Neural progenitor cell (in vitro differentiated cells): Measurements from ENCODE around the gene ARID2. TPM values are rescaled to one million over a fixed set of nuclear protein-coding genes. Genes with fewer than 3 reads are reported as not detected.

Experiments used
- DNase-seq: peaks from one replicate; pipeline ENCODE4 v3.0.0-alpha.2; 2016; ENCODE audit warnings: low spot score
- H2AFZ ChIP-seq: fragments of 200-600 bp; sonication (generic); replicated peaks from 2 replicates; pipeline ENCODE4 v1.6.1; 2016; ENCODE audit warnings: antibody characterized with exemption
- H3F3A ChIP-seq: fragments of 200-600 bp; sonication (generic); 2 replicates; pipeline ENCODE4 v1.6.1; 2016; ENCODE audit warnings: antibody characterized with exemption, low read depth
- H3K27ac ChIP-seq: fragments of 200-600 bp; sonication (generic); 2 replicates; pipeline ENCODE4 v1.5.1; 2016; ENCODE audit warnings: mild to moderate bottlenecking
- H3K27me3 ChIP-seq: fragments of 200-600 bp; sonication (generic); 2 replicates; pipeline ENCODE4 v1.6.1; 2016; ENCODE audit warnings: mild to moderate bottlenecking, moderate library complexity
- H3K36me3 ChIP-seq: fragments of 200-600 bp; sonication (generic); 2 replicates; pipeline ENCODE4 v1.5.1; 2016
- H3K4me1 ChIP-seq: fragments of 200-600 bp; sonication (generic); 2 replicates; pipeline ENCODE4 v1.6.1; 2016; ENCODE audit warnings: mixed run types
- H3K4me2 ChIP-seq: fragments of 200-600 bp; sonication (generic); 2 replicates; pipeline ENCODE4 v1.6.1; 2016
- H3K4me3 ChIP-seq: fragments of 200-600 bp; sonication (generic); 2 replicates; pipeline ENCODE4 v1.5.1; 2016
- H3K79me2 ChIP-seq: fragments of 200-600 bp; sonication (generic); 2 replicates; pipeline ENCODE4 v1.6.1; 2016; ENCODE audit warnings: low read depth
- H3K9ac ChIP-seq: fragments of 200-600 bp; sonication (generic); 2 replicates; pipeline ENCODE4 v1.6.1; 2016
- H3K9me3 ChIP-seq: fragments of 200-600 bp; sonication (generic); 2 replicates; pipeline ENCODE4 v1.5.1; 2016; ENCODE audit warnings: low read depth
- H4K20me1 ChIP-seq: fragments of 200-600 bp; sonication (generic); 2 replicates; pipeline ENCODE4 v1.6.1; 2016; ENCODE audit warnings: low read depth
- H3K27ac Mint-ChIP-seq: 3 replicates; pipeline ENCODE4 v1.8.0; 2021; ENCODE audit warnings: mixed read lengths
- H3K27me3 Mint-ChIP-seq: 2 replicates; pipeline ENCODE4 v1.8.0; 2022; ENCODE audit warnings: low read depth, mild to moderate bottlenecking, inconsistent platforms, moderate library complexity, mixed read lengths; ENCODE audit not compliant: insufficient read depth
- H3K36me3 Mint-ChIP-seq: 3 replicates; pipeline ENCODE4 v1.8.0; 2021; ENCODE audit warnings: mixed read lengths
- H3K4me1 Mint-ChIP-seq: 3 replicates; pipeline ENCODE4 v1.8.0; 2021; ENCODE audit warnings: mixed read lengths
- H3K4me3 Mint-ChIP-seq: 3 replicates; pipeline ENCODE4 v1.8.0; 2021; ENCODE audit warnings: mild to moderate bottlenecking, moderate library complexity, mixed read lengths
- H3K9me3 Mint-ChIP-seq: 3 replicates; pipeline ENCODE4 v1.8.0; 2020; ENCODE audit warnings: mixed read lengths
- CTCF ChIP-seq: fragments of 200-600 bp; sonication (generic); IDR thresholded peaks from 2 replicates; pipeline ENCODE4 v1.5.1; 2017; ENCODE audit warnings: antibody characterized with exemption, mild to moderate bottlenecking
- EZH2 ChIP-seq: fragments of 200-600 bp; sonication (generic); IDR thresholded peaks from 2 replicates; pipeline ENCODE4 v1.6.1; 2017; ENCODE audit warnings: antibody characterized with exemption, mild to moderate bottlenecking, moderate library complexity
- EZH2phosphoT487 ChIP-seq: fragments of 200-600 bp; sonication (generic); IDR thresholded peaks from 2 replicates; pipeline ENCODE4 v1.6.1; 2017; ENCODE audit warnings: antibody characterized with exemption
- total RNA-seq: library from RNA; depleted of rRNA; stranded (reverse); fragments of >200 nt; gene quantifications from 2 replicates; pipeline ENCODE4 v1.2.3, GENCODE V29; 2015; ENCODE audit warnings: low replicate concordance

ARID2 gene
- total RNA-seq, 1 donor from 2014 or later = 86.4 TPM

- H3K27me3 Mint-ChIP-seq = no peaks in the 10 kb centered on the region
These were observed 51.6 kb downstream of the ARID2 start for GRCh38 chr12:45781080-45781479.

GRCh38 chr12:45785315-45785714 lies 55.8 kb downstream of the ARID2 start:
- H3K79me2 ChIP-seq = peaks cover 100% of the 10 kb centered on the region
- H4K20me1 ChIP-seq = peaks cover 90% of the 10 kb centered on the region
- no peak overlapping the region for H2AFZ ChIP-seq
- Mint-ChIP-seq H3K9me3 (no peaks in the 10 kb centered on the region), H3K4me3 (no peak overlapping the region), H3K27me3 (no peaks in the 10 kb centered on the region), H3K36me3 (peaks cover under 1% of the 10 kb centered on the region), H3K4me1 (peaks cover 7% of the 10 kb centered on the region), H3K27ac (no peak overlapping the region)
- H3K4me2 ChIP-seq = no peak overlapping the region
- H3K9me3 ChIP-seq = no peaks in the 10 kb centered on the region
- peaks cover 8% of the 10 kb centered on the region for H3F3A ChIP-seq
- H3K27ac ChIP-seq = no peak overlapping the region
- no peak for DNase-seq
- no peaks in the 10 kb centered on the region for H3K36me3 ChIP-seq
- H3K9ac ChIP-seq = no peak overlapping the region
- TF ChIP-seq CTCF (no peak), EZH2phosphoT487 (no peak), EZH2 (no peak)
- H3K27me3 ChIP-seq = no peaks in the 10 kb centered on the region
- H3K4me3 ChIP-seq = no peak overlapping the region
- H3K4me1 ChIP-seq = no peaks in the 10 kb centered on the region

More at GRCh38 chr12:45781080-45781479, 51.6 kb downstream of the ARID2 start:
- Histone ChIP-seq H3K4me2 (no peak overlapping the region), H3K27ac (no peak overlapping the region), H3K79me2 (peaks cover 100% of the 10 kb centered on the region), H3K36me3 (no peaks in the 10 kb centered on the region), H3K9ac (no peak overlapping the region), H2AFZ (no peak overlapping the region), H3K9me3 (no peaks in the 10 kb centered on the region), H3K4me1 (no peaks in the 10 kb centered on the region), H3K27me3 (no peaks in the 10 kb centered on the region), H3F3A (peaks cover 17% of the 10 kb centered on the region), H4K20me1 (peaks cover 89% of the 10 kb centered on the region), H3K4me3 (no peak overlapping the region)
- Mint-ChIP-seq H3K27ac (no peak overlapping the region), H3K36me3 (peaks cover 4% of the 10 kb centered on the region), H3K9me3 (no peaks in the 10 kb centered on the region), H3K4me1 (peaks cover 4% of the 10 kb centered on the region), H3K4me3 (no peak overlapping the region)
- TF ChIP-seq EZH2phosphoT487 (no peak), CTCF (no peak), EZH2 (no peak)
- no peak for DNase-seq

GRCh38 chr12:45789025-45789424 lies 59.5 kb downstream of the ARID2 start:
- H3K27ac Mint-ChIP-seq = no peak overlapping the region
- peaks cover 3% of the 10 kb centered on the region for H3K36me3 Mint-ChIP-seq
- H3K36me3 ChIP-seq = no peaks in the 10 kb centered on the region
- DNase-seq = no peak
- no peaks in the 10 kb centered on the region for H3K9me3 Mint-ChIP-seq
- no peaks in the 10 kb centered on the region for H3K27me3 Mint-ChIP-seq
- H3K4me1 ChIP-seq = no peaks in the 10 kb centered on the region
- H3K27ac ChIP-seq = no peak overlapping the region
- H3K9ac ChIP-seq = no peak overlapping the region
- H4K20me1 ChIP-seq = peaks cover 87% of the 10 kb centered on the region
- TF ChIP-seq EZH2phosphoT487 (no peak), CTCF (no peak), EZH2 (no peak)
- peaks cover 100% of the 10 kb centered on the region for H3K79me2 ChIP-seq
- no peaks in the 10 kb centered on the region for H3F3A ChIP-seq
- H3K4me2 ChIP-seq = no peak overlapping the region
- no peaks in the 10 kb centered on the region for H3K9me3 ChIP-seq
- H2AFZ ChIP-seq = no peak overlapping the region
- no peaks in the 10 kb centered on the region for H3K27me3 ChIP-seq
- H3K4me1 Mint-ChIP-seq = peaks cover 3% of the 10 kb centered on the region
- no peak overlapping the region for H3K4me3 ChIP-seq
- H3K4me3 Mint-ChIP-seq = no peak overlapping the region
